Liver (tissue), 3 donors: ENCODE results near the gene DUSP2.

Experiments
- EGR1 ChIP-seq, 2 donors: IDR thresholded peaks; 2 replicates each; pipeline ENCODE4 v1.6.1; 2016 to 2018; ENCODE audit warnings: antibody characterized with exemption in 2 of 2, low read depth in 2 of 2
- GABPA ChIP-seq, 2 donors: IDR thresholded peaks in 1 of 2; conservative IDR thresholded peaks in 1 of 2; 2 replicates each; pipeline ENCODE4 v1.6.1; 2016; ENCODE audit warnings: antibody characterized with exemption in 2 of 2, mild to moderate bottlenecking in 1 of 2, moderate library complexity in 1 of 2
- HNF4G ChIP-seq: IDR thresholded peaks from 2 replicates; pipeline ENCODE4 v1.6.1; 2016; ENCODE audit warnings: antibody characterized with exemption
- JUND ChIP-seq, 2 donors: IDR thresholded peaks; 2 replicates each; pipeline ENCODE4 v1.6.1; 2016; ENCODE audit warnings: antibody characterized with exemption in 2 of 2
- RAD21 ChIP-seq, 2 donors: IDR thresholded peaks; 2 replicates each; pipeline ENCODE4 v1.6.1; 2016; ENCODE audit warnings: antibody characterized with exemption in 2 of 2, mild to moderate bottlenecking in 2 of 2
- SP1 ChIP-seq: IDR thresholded peaks from 2 replicates; pipeline ENCODE4 v1.6.1; 2018; ENCODE audit warnings: antibody characterized with exemption, mild to moderate bottlenecking
- TAF1 ChIP-seq: conservative IDR thresholded peaks from 2 replicates; pipeline ENCODE4 v1.6.1; 2016; ENCODE audit warnings: antibody characterized with exemption, mild to moderate bottlenecking
- YY1 ChIP-seq: IDR thresholded peaks from 2 replicates; pipeline ENCODE4 v1.6.1; 2016; ENCODE audit warnings: antibody characterized with exemption, mild to moderate bottlenecking
- TF ChIP-seq, protein P1 (sequence below): fragments of 150-350 bp; IDR thresholded peaks from 2 replicates; pipeline ENCODE4 v1.5.1; 2017; ENCODE audit warnings: improper control_type of control experiment, low read depth, low read length; ENCODE audit not compliant: missing input control
- TF ChIP-seq, protein P2 (sequence below): IDR thresholded peaks from 2 replicates; pipeline ENCODE4 v1.6.1; 2016; ENCODE audit warnings: antibody characterized with exemption
- TF ChIP-seq, protein P3 (sequence below): IDR thresholded peaks from 2 replicates; pipeline ENCODE4 v1.6.1; 2016; ENCODE audit warnings: antibody characterized with exemption
- TF ChIP-seq, protein P4 (sequence below): IDR thresholded peaks from 2 replicates; pipeline ENCODE4 v1.6.1; 2016; ENCODE audit warnings: antibody characterized with exemption
- donor health status: healthy.
- donor health status: healthy.

DNA sequence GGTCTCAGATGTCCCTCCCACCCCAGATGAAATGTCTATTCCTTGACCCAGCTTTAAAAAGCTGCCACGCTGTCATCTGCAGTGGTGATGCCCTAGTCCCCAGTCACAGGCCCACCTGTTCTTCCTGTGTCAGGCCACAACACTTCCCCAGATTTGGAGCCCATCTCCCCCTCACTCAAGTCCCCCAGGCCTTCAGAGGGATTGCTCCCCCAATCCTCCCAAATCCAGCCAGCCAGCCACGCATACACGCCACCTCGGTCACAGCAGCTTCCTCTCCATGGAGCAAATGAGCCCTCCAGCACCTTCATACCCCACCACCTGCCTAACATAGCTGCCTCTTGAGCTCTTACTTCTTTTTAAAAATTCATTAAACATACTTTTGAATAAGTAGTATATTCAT is 14.8 kb downstream of the DUSP2 start:
- TF ChIP-seq, protein P1, sequence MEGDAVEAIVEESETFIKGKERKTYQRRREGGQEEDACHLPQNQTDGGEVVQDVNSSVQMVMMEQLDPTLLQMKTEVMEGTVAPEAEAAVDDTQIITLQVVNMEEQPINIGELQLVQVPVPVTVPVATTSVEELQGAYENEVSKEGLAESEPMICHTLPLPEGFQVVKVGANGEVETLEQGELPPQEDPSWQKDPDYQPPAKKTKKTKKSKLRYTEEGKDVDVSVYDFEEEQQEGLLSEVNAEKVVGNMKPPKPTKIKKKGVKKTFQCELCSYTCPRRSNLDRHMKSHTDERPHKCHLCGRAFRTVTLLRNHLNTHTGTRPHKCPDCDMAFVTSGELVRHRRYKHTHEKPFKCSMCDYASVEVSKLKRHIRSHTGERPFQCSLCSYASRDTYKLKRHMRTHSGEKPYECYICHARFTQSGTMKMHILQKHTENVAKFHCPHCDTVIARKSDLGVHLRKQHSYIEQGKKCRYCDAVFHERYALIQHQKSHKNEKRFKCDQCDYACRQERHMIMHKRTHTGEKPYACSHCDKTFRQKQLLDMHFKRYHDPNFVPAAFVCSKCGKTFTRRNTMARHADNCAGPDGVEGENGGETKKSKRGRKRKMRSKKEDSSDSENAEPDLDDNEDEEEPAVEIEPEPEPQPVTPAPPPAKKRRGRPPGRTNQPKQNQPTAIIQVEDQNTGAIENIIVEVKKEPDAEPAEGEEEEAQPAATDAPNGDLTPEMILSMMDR: no peak
- TF ChIP-seq, protein P2, sequence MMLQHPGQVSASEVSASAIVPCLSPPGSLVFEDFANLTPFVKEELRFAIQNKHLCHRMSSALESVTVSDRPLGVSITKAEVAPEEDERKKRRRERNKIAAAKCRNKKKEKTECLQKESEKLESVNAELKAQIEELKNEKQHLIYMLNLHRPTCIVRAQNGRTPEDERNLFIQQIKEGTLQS: no peak
- TF ChIP-seq TAF1: no peak
- TF ChIP-seq EGR1 (IDR thresholded peaks at IDR 0.05; ENCODE audit: low read depth in 2 of 2): no peak
- no peak for TF ChIP-seq JUND (IDR thresholded peaks at IDR 0.05)
- TF ChIP-seq, protein P3, sequence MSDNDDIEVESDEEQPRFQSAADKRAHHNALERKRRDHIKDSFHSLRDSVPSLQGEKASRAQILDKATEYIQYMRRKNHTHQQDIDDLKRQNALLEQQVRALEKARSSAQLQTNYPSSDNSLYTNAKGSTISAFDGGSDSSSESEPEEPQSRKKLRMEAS: no peak
- no peak for TF ChIP-seq SP1
- TF ChIP-seq, protein P4, sequence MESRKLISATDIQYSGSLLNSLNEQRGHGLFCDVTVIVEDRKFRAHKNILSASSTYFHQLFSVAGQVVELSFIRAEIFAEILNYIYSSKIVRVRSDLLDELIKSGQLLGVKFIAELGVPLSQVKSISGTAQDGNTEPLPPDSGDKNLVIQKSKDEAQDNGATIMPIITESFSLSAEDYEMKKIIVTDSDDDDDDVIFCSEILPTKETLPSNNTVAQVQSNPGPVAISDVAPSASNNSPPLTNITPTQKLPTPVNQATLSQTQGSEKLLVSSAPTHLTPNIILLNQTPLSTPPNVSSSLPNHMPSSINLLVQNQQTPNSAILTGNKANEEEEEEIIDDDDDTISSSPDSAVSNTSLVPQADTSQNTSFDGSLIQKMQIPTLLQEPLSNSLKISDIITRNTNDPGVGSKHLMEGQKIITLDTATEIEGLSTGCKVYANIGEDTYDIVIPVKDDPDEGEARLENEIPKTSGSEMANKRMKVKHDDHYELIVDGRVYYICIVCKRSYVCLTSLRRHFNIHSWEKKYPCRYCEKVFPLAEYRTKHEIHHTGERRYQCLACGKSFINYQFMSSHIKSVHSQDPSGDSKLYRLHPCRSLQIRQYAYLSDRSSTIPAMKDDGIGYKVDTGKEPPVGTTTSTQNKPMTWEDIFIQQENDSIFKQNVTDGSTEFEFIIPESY: no peak
- TF ChIP-seq YY1: no peak
- no peak for TF ChIP-seq RAD21 (IDR thresholded peaks at IDR 0.05)
- TF ChIP-seq GABPA (IDR thresholded peaks at IDR 0.05 in 1 of 2, conservative IDR thresholded peaks at IDR 0.05 in 1 of 2): no peak
- TF ChIP-seq HNF4G: no peak
